GM12892 (cell line): ENCODE measurements around the gene SAMD4A.

Experiments used
- POLR2A ChIP-seq: IDR thresholded peaks from 2 replicates; pipeline ENCODE4 v1.6.1; 2011; ENCODE audit warnings: low read depth, low read length, control low read depth
- TAF1 ChIP-seq: IDR thresholded peaks from 2 replicates; pipeline ENCODE4 v1.6.1; 2011; ENCODE audit warnings: low read depth, mild to moderate bottlenecking, control low read depth, low read length, borderline replicate concordance

- TF ChIP-seq POLR2A = no peak
- TF ChIP-seq TAF1 = no peak
Observed at GRCh38 chr14:54625112-54625511, 58.2 kb downstream of the SAMD4A start.
